8988T (cell line): ENCODE data around the gene MAK.
"Not testable (repeated sequence)": the region's sequence is repeated elsewhere in the genome, so short reads cannot be mapped to it uniquely, and the experiment has no call there.

ENCODE experiments used
- DNase-seq: peaks from one replicate; pipeline ENCODE4 v3.0.0; 2011

The MAK gene

DNA sequence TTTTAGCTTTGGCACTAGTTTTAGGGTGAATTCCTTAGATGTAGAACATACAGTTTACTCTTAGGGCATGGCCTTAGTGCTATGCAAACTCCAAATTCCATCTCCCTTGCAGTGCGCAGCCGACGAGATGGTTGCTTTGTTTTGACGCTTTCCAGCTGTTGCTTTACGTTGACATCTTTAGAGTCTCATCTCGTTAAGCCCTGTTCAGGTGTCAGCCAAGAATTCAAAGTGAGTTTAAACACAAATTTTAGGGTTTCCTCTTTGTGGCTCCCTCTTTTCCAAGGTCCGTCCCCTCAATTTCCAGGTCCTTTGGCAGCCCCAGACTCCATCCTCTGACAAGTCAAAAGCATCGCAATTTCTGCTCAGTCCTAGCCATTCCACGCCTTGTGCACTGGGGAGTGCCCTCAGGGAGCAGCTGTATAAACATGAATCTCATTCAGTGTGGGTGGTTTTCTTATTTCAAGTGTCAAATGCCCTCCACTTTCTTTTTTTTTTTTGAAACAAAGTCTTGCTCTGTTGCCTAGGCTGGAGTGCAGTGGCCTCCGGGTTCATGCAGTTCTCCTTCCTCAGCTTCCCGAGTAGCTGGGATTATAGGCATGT lies 14.1 kb upstream of the MAK start:
- DNase-seq: no peak

DNA sequence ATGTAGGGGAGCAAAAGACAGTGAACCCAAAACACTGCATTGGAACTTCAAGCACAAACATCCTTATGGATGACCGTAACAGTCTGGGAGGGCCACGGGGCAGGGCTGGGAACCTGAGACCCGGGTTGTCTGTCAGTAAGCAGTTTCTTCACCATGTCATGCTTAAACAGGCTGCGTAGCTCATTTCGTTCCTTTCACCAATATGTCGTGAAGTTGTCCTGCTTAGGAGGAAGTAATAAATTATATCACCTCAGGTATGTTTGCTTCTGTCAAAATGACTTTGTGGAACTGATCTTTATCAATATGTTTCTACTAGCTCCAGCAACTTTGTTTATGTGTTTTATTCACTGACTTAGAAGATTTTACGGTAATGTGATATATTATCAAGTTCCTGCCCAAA lies 12.4 kb upstream of the MAK start:
- no peak for DNase-seq

DNA sequence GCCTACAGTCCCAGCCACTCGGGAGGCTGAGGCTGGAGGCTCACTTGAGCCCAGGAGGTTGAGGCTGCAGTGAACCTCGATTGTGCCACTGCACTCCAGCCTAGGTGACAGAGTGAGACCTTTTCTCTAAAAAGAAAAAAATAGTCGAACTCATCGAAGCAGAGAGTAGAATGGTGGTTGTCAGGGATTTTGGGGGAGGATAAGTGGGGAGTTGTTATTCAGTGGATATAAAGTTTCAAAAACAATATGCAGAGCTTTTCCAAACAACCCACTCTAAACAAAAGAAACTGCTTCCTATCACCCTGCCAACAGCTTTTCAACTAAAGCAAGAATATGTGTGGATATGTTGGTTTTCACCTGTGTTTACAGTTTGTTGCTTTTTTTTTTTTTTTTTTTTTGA lies 11.6 kb upstream of the MAK start:
- no peak for DNase-seq

DNA sequence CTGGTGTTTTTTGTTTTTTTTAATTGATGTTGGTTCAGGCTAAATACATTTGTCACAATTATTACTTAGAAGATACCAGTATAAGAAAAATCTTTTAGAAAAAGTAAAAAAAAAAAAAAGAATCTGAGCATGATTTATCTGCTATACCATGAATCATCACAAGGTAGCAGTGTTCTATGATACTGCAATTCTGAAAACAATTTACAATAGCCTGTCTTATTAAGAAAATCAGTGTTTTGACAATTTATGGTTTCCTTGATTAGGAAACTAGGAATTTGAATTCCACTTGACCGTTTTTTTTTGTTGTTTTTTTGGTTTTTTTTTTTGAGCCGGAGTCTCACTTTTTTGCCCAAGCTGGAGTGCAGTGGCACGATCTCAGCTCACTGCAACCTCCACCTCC lies 9.3 kb upstream of the MAK start:
- no peak for DNase-seq

DNA sequence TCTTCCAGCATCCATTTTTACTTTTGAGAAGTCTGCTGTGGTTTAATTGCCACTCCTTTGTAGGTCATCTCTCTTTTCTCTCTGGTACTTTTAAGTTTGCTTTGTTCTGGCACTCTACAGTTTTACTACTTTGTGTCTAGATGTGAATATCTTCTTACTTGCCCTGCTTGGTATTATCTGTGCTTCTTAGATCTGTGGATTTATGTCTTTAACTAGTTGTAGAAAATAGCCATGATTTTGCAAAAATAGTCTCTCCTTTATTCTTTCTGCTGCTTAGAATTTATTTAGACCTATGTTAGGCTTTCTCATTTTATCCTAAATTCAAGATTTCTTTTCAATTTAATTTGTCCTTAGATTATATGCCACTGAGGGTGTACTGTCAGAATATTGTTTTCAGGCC lies 5.2 kb upstream of the MAK start:
- no peak for DNase-seq

DNA sequence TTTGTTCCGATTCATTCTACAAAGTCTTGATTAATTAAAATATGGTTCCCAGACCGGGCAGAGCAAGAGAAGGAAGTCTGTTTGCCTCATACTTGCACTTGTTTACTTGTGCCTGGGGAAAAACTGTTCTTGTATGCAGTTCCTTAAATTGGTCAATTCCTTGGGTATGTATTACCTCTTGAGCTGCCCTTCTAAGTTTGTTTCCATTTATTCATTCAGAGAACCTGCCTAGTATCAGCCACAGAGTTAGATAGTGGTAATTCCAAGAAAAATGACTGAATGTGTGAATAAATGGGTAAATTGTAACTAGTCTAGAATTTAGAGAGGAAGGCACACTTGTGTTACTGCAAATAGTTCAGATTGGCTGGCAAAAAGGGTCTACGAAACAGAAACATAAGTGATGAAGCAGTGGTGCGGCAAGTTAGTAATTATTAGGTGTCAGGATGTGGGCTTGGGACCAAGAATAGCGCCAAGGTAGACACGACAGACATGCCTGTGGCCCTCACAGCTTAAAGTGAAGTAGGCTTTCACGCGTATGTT lies 525 bp upstream of the MAK start:
- DNase-seq: no peak

DNA sequence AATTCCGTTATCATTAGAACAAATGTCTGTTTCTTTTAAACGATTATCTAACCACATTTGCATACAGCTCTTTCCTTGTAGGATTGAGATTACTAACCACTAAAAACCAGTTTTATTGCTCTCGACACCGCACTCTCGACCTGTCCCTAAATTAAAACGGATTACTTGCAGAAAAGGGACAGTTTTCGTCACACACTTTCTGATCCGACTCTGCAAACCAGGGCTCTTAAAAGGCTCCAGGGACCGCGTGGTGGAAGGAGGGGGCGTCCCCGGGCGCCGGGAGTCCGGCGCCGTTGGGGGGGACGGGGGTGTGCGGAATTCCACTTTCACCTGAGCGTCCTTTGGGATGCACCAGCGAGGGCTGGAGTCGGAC lies 731 bp downstream of the MAK start:
- peak; percentile 39 for DNase-seq

DNA sequence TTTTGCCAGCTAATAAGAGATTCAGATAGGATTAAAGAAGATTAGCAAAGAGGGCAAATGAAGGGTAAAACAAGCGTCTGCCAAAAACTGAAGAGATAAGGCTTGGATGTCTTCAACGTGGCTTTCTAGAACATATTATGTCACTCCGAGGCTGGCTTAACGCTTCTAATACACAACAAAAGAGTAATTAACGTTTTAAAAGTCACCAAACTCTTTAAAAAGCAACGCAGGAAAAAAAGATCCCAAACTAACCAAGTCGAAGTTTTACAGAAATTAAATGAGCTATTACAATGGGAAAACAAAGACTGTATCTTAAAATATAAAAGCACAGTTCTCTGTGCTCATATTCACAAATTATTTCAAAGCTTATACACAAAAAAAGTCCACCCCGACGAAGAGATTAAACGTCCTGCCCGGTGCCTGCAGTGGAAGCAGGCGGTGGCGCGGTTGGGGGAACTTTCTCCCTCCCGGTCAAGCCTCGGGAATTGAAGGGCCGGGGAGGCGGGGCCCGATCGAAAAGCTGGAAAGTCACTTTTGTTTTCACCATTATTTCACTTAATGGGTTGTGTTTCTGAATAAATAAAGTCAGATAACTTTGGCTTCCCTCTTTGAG lies 1.2 kb downstream of the MAK start:
- peak; percentile 52 for DNase-seq

DNA sequence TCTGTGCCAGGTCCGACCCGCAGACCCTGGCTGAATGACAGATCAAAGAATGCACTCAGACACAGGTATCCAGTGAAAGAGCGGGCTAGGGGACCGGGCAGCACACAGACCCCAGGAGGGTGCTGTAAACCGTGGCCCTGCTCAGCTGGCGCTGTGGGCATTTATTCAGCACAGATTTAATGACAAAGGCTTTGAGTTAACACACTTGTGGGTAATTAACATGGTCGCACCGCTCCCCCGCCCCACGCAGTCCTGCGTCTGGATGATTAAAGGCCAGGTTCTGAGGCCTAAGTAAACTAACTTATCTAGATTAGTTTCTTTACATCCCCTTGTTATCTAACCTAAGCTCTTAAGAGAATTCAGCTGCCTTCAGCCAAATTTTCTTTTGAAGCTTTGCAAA lies 3.5 kb downstream of the MAK start:
- DNase-seq: no peak

DNA sequence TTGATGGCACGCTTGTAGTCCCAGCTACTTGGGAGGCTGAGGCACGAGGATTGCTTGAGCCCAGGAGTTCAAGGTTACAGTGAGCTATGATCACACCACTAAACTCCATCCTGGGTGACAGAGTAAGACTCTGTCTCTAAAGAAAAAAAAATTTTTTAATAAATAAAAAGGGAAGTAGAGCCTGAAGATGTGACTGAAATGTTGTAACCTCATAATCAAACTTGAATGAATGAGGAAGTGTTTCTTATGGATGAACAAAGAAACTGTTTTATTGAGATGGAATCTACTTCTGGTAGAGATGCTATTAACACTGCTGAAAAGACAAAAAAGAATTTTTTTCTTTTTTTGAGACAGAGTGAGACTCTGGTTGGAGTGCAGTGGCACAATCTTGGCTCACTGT lies 6.7 kb downstream of the MAK start:
- DNase-seq: no peak

DNA sequence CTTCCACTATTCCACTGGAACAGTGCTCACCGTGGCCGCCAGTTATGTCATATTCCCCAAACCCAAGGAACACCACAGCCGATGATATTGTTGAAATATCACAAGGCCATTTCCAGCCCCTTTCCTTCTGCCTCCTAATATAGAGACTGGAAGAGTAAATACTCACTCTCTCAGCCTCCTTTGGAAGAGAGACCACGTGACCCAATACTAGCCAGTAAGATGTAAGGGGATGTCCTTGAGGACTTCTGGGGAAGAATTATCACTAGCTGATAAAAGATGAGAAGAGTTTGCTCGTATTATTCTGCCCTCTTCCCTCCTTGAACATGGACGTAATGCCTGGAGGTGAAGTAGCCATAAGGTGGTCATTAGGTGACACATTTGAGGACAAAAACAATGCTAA lies 13.5 kb downstream of the MAK start:
- no peak for DNase-seq

DNA sequence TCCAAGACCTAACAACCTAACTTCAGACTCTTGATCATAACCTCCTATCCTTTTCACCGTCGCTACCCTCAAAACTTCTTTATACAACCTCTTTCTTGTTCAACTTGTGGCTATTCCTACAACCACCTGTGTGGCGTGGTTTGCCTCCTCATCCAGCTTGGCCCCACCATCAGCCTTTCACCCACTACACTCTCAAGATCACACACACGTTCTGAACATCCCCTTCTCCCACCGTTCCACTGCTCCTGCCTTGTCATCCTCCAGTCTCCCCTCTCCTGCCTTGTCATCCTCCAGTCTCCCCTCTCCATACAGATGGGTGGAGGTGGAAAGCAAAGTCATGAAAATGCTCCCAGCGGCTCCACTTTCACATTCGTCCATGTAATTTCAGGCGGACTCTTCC lies 14.0 kb downstream of the MAK start:
- no peak for DNase-seq

DNA sequence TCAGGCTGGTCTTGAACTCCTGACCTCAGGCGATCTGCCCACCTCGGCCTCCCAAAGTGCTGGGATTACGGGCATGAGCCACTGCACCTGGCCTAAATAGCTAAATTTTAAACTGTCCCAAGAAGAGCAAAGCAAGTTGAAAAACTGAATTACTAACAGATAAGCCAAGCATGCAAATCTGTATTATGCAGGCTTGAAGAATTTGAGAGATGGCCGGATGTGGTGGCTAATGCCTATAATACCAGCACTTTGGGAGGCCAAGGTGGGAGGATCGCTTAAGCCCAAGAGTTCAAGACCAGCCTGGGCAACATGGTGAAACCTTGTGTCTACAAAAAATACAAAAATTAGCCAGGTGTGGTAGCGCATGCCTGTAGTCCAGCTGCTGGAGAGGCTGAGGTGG lies 24.2 kb downstream of the MAK start:
- not testable (repeated sequence) for DNase-seq

DNA sequence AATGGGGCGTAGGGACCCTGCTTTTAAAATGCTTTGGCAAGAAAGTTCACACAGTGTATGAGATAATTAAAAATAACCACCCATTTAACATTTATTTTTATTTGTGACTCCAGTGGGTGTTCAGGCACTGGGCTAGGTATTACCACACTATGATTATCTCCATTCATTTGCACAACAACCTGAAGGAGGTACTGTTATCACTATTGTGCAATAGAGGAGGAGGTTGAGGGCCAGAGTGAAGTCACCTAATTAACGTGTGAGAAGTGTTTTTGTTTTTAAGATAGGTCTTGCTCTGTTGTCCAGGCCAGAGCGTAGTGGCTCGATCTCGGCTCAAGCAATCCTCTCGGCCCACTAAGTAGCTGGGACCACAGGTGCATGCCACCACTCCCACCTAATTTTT lies 29.2 kb downstream of the MAK start:
- no peak for DNase-seq

DNA sequence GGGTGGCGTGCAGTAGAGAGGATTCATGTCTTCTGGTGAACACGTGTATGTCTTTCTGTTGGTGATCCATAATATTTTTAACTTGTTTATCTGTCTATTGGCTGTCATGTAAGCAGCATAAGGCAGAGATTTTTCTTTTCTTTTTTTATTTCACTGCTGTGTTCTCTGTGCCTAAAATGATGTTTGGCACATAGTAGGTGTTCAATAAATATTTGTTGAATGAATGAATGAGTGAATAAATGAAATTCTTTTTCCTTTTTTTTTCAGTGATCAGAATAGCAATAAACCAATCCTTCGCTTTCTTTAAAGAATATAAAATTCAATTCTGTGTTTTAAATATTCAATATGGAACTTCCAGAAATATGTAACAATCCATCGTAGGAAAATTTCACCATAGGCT lies 30.0 kb downstream of the MAK start:
- DNase-seq: no peak

DNA sequence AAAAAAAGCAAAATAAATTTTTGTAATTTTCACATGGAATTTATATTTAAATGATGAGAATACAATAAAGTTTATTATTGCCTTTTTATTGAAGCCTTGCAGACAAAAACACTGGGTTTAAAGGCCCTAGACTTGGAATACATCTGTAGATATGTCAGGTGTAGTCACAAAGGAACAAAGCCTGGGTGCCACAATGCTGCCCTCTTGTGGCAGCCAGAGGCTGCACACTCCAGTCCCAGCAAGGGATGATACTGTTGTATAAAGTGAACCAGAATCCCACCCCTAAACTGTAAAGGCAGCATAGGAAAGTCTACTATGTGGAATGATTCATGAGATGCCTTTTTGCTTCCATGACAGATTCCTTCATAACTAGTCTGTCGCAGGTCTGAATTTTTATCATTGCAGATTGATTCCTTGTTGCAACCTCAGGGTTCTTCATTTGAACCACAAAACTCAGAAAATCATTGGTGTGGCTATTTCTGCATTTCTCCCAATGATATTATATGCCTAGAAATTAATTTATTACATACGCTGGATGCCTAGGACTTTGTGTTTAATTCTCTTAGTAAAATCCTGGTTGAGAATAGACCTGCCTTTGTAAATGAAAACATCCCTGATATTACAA lies 37.0 kb downstream of the MAK start:
- DNase-seq: peak; percentile 39

DNA sequence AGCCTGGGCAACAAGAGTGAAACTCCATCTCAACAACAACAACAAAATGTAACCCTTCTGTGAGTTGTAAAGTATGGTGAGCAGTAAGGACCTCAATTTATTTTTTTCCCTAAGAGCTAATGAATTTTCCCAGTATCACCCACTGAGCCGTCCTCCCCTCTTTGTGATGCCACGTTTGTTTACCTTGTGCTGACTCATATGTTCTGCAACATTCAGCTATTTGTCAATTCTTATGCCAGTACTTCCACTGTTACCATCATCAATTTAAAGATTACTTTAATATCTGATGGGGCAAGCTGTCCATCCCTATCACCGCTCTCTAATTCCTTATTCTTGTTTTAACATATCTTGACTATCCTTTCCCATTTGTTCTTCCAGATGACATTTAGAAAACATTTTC lies 37.5 kb downstream of the MAK start:
- DNase-seq: no peak

DNA sequence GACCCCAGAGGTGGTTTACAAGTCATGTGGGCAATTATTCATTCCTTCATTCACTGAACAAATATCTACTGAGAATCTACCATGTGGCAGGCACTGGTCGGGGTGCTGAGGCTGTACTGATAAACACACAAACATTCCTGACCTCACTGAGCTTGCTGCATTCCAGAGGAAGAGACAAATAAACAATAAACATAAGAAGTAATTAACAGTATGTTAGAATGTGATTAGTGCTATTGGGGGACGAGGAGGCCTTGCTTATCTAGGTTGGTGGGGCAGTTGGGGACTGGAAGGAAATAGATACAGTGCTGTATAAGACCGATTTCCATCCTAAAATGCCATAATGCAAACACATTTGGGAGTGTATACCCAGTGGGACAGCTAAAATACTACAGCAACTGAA lies 44.1 kb downstream of the MAK start:
- DNase-seq: no peak

DNA sequence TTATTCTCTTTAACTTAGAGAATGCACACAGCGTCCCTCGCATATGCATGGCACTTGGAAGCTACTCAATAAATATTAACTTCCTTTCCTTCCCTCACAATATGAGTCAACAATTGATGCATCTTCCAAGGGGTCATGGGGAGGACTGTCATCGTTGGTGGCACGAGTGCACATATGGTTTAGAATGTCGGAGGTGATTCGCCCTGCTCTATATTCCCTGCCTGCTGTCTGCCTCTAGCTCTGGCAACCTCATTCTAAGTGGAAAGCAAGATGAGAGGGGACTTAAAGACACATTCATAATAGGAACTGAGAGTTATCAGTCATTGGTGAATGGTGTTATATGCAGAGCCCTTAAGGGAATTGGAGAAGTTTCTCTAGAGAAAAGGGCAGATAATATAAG lies 44.6 kb downstream of the MAK start:
- no peak for DNase-seq

DNA sequence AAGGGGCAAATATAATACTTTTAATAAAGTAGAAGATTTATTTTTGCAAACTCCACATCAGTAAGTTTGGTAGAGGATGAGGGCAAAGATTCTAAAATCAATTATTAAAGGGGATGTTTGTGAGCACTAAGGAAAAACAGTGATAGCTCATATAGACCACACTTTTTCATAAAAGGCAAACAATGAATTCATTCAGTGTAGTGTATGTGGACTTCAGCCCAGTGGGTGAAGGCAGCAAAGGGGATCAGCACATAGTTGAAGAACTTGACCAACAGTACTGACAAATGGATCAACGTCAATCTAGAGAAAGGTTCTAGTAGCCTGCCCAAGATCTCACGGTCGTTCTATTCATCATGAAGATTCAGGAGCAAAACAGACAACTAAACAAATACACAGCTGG lies 45.3 kb downstream of the MAK start:
- DNase-seq: no peak

DNA sequence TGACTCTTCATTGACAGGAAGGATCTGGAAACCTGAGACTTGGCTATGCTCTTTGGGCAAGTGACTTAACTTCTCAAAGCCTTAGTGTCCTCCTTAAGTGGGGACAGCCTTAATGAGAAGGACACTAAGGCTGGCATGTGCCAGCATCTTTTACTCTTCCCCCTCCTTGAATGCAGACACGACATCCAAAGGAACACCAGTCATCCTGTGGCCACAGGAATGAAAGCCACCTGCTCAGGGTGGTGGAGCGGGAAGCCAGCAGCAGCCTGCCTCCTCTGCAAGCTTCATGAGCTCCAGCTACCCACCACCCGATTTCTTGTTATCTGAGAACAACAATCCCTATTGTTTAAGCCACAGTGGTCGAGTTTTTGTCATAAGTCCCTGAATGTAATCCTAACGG lies 46.2 kb downstream of the MAK start:
- no peak for DNase-seq

DNA sequence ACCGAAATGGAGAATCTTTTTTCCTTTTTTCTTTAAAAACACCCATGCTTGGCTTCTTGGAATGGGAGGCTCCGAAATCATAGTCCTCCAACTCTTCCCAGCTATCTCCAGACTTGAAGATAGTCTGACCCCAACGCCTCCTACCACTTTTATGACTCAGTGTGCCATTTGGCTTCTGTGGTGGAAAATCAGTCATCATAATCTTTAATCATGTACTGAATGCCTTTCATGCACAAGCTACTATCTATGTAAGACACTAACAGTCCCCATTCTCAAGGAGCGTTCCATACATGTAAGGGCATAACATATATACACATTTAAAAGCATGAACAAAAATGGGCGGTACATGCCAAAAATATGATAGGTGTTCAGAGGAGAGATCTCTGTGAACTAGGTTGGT lies 46.7 kb downstream of the MAK start:
- no peak for DNase-seq

DNA sequence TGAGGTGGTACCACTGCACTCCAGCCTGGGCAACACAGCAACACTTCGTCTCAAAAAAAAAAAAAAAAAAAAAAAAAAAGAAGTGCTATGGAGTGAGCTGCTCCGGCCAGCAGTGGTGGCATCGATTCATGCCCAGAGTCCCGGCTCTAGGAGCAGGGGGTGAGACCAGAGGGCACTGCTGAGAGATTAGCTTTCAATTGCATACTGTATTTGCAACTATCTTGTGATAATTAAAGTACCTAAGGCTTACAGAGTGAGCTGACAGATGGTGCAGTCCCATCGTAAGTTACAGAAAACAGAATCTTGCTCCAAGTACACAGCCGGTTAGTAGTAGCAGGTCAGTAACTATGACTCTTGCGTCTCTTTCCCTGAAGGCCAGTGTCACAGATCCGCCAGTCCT lies 59.3 kb downstream of the MAK start:
- DNase-seq: no peak

DNA sequence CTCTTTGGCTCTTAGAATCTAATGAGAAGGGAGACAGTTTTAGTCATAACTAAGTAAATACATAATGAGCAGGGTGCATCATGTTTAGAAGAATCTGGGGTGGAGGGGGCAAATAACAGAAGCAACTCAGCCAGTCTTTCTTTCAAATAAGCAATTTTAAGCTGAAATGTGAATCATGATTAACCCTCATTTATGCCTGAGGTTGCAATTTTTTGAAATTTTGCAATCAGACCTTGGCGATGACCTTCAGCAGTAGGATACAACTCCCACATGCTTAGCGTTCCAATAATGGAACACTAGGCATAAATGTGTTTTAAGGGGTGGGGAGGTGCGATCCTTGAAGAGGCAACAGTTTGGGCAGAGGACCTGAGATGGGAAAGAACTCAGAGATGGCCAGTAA lies 60.1 kb downstream of the MAK start:
- DNase-seq: no peak

DNA sequence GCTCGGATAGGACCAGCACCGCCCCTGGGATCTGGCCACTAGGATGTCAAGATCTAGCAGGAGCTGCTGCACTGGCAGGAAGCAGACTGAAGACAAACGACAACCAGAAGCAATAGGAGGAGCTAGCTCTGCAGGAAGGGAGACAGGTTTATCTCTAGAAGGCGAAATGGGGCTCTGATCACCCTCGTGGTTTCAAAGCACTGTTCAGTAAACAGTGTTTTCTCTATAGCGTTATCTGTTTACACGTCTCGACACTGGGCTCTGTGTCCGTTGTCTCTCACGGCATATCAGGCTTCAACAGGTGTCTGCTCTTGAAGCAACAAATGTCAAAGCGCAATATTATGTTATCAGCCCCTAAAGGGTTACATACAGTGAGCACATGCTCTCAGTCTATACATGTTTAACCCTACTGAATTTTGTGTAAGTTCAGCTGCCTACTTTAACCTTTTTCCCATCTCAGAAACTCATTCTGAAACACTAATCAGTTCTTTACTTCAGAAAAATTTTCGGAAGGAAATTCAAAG lies 66.9 kb downstream of the MAK start:
- no peak for DNase-seq
